H1 (cell line): ENCODE results near the gene PTPRE. TPM values are rescaled to one million over a fixed set of nuclear protein-coding genes. Genes with fewer than 3 reads are reported as not detected.

ENCODE experiments used
- CTCF ChIA-PET: fragments of 300-600 bp; sonication (Branson Sonifier 250); formaldehyde crosslinking; loops from one replicate; lab custom pipeline; 2021; ENCODE audit not compliant: partially characterized antibody; lab: Charles Lee
- POLR2A ChIA-PET: fragments of 300-600 bp; sonication (Branson Sonifier 250); formaldehyde crosslinking; loops from one replicate; lab custom pipeline; 2021; ENCODE audit warnings: inconsistent platforms; ENCODE audit not compliant: partially characterized antibody; lab: Charles Lee
- DNase-seq, 2 experiments: peaks; one replicate each; pipeline versions ENCODE4 v3.0.0 to v3.0.0-alpha.2; 2010 to 2022; ENCODE audit warnings: low spot score in 2 of 2, low read depth in 1 of 2, mixed read lengths in 1 of 2
- FAIRE-seq: peaks from 2 replicates; lab custom pipeline; 2011; peaks lifted over from hg19 to GRCh38; lab: Jason Lieb, UNC
- H2AFZ ChIP-seq: 2 replicates; pipeline ENCODE4 v1.8.1; 2012; ENCODE audit warnings: low read length, inconsistent platforms
- H2AK5ac ChIP-seq: 2 replicates; pipeline ENCODE4 v1.6.1; 2013; ENCODE audit warnings: low read depth, low read length
- H2BK120ac ChIP-seq: replicated peaks from 2 replicates; pipeline ENCODE3; 2013; ENCODE audit warnings: low read depth, low read length, inconsistent platforms
- H2BK12ac ChIP-seq: 2 replicates; pipeline ENCODE4 v1.6.1; 2013; ENCODE audit warnings: low read depth, low read length
- H2BK15ac ChIP-seq: 2 replicates; pipeline ENCODE4 v1.6.1; 2013; ENCODE audit warnings: low read length
- H2BK20ac ChIP-seq: 2 replicates; pipeline ENCODE4 v1.6.1; 2013; ENCODE audit warnings: low read length
- H2BK5ac ChIP-seq: 2 replicates; pipeline ENCODE4 v1.6.1; 2013; ENCODE audit warnings: low read depth, low read length
- H3K14ac ChIP-seq: 2 replicates; pipeline ENCODE4 v1.6.1; 2013; ENCODE audit warnings: inconsistent platforms; ENCODE audit not compliant: insufficient read length
- H3K18ac ChIP-seq: 2 replicates; pipeline ENCODE4 v1.6.1; 2013; ENCODE audit warnings: low read length; ENCODE audit errors: extremely low read depth
- H3K23ac ChIP-seq: 2 replicates; pipeline ENCODE4 v1.6.1; 2013; ENCODE audit warnings: inconsistent platforms; ENCODE audit not compliant: insufficient read length
- H3K23me2 ChIP-seq: 2 replicates; pipeline ENCODE4 v1.6.1; 2013; ENCODE audit warnings: low read depth, low read length
- H3K27ac ChIP-seq: 2 replicates; pipeline ENCODE4 v1.6.1; 2011; ENCODE audit warnings: low read depth, low read length, inconsistent platforms
- H3K27me3 ChIP-seq, 4 experiments: replicated peaks in 1 of 4; 1 replicate in 1 of 4; 2 replicates in 3 of 4; pipeline versions ENCODE4 v1.6.1 to v1.8.1; 2011 to 2013; ENCODE audit warnings: low read length in 3 of 4, mild to moderate bottlenecking in 3 of 4, inconsistent platforms in 2 of 4, mixed read lengths in 2 of 4, moderate library complexity in 1 of 4; ENCODE audit not compliant: control insufficient read depth in 3 of 4, insufficient read depth in 3 of 4; ENCODE audit errors: extremely low read depth in 1 of 4
- H3K36me3 ChIP-seq, 4 experiments: 2 replicates each; pipeline versions ENCODE4 v1.6.1 to v1.8.1; 2011 to 2013; ENCODE audit warnings: mild to moderate bottlenecking in 4 of 4, low read length in 3 of 4, moderate library complexity in 2 of 4, control low read depth in 1 of 4, inconsistent platforms in 1 of 4; ENCODE audit not compliant: insufficient read depth in 4 of 4, control insufficient read depth in 2 of 4
- H3K4ac ChIP-seq: replicated peaks from 2 replicates; pipeline ENCODE3; 2013; ENCODE audit warnings: low read length, low read depth, mixed read lengths, inconsistent platforms; ENCODE audit not compliant: insufficient read length
- H3K4me1 ChIP-seq, 4 experiments: replicated peaks in 1 of 4; 1 replicate in 1 of 4; 2 replicates in 3 of 4; pipeline versions ENCODE4 v1.6.1 to v1.8.1; 2011 to 2013; ENCODE audit warnings: low read length in 3 of 4, inconsistent platforms in 2 of 4, mixed read lengths in 1 of 4; ENCODE audit not compliant: insufficient read depth in 4 of 4, control insufficient read depth in 3 of 4
- H3K4me2 ChIP-seq, 2 experiments: 2 replicates each; pipeline versions ENCODE4 v1.6.1 to v1.8.1; 2011 to 2013; ENCODE audit warnings: low read depth in 2 of 2, low read length in 2 of 2, control low read depth in 1 of 2, inconsistent platforms in 1 of 2, mild to moderate bottlenecking in 1 of 2; ENCODE audit not compliant: insufficient read depth in 1 of 2
- H3K4me3 ChIP-seq, 4 experiments: fragments of 200-600, 300-600 bp in 1 of 4; sonication (generic), shearing (Covaris generic), sonication (Bioruptor Twin) in 1 of 4; 2 replicates each; pipeline versions ENCODE4 v1.5.1 to v1.8.1; 2011 to 2016; ENCODE audit warnings: low read length in 4 of 4, low read depth in 3 of 4, control low read depth in 2 of 4, inconsistent platforms in 2 of 4, mild to moderate bottlenecking in 2 of 4, mixed read lengths in 1 of 4, moderate library complexity in 1 of 4; ENCODE audit not compliant: insufficient read depth in 2 of 4; ENCODE audit errors: extremely low read depth in 1 of 4
- H3K56ac ChIP-seq: replicated peaks from 2 replicates; pipeline ENCODE3; 2013; ENCODE audit warnings: low read depth, mild to moderate bottlenecking, mixed read lengths, low read length, inconsistent platforms; ENCODE audit not compliant: insufficient read length
- H3K79me1 ChIP-seq: 2 replicates; pipeline ENCODE4 v1.6.1; 2013; ENCODE audit warnings: low read depth, low read length, control low read depth
- H3K79me2 ChIP-seq, 2 experiments: 2 replicates each; pipeline versions ENCODE4 v1.6.1 to v1.8.1; 2012 to 2013; ENCODE audit warnings: low read length in 2 of 2, mild to moderate bottlenecking in 2 of 2, inconsistent platforms in 1 of 2; ENCODE audit not compliant: insufficient read depth in 2 of 2, control insufficient read depth in 1 of 2
- H3K9ac ChIP-seq, 4 experiments: replicated peaks in 1 of 4; 1 replicate in 1 of 4; 2 replicates in 3 of 4; pipeline versions ENCODE4 v1.6.1 to v1.8.1; 2011 to 2013; ENCODE audit warnings: low read depth in 3 of 4, low read length in 3 of 4, control low read depth in 2 of 4, mild to moderate bottlenecking in 2 of 4, moderate library complexity in 2 of 4, inconsistent platforms in 1 of 4; ENCODE audit errors: extremely low read depth in 1 of 4
- H3K9me3 ChIP-seq, 2 experiments: 2 replicates each; pipeline versions ENCODE4 v1.6.1 to v1.8.1; 2012 to 2013; ENCODE audit warnings: mild to moderate bottlenecking in 2 of 2, moderate library complexity in 2 of 2, control low read depth in 1 of 2, inconsistent platforms in 1 of 2, low read depth in 1 of 2, low read length in 1 of 2, mixed read lengths in 1 of 2; ENCODE audit not compliant: insufficient read depth in 2 of 2
- H4K20me1 ChIP-seq, 2 experiments: replicated peaks in 1 of 2; 2 replicates each; pipeline versions ENCODE3 to v1.8.1; 2011 to 2013; ENCODE audit warnings: inconsistent platforms in 2 of 2, low read length in 2 of 2, mild to moderate bottlenecking in 1 of 2; ENCODE audit not compliant: insufficient read depth in 2 of 2, control insufficient read depth in 1 of 2
- H4K5ac ChIP-seq: 2 replicates; pipeline ENCODE4 v1.6.1; 2013; ENCODE audit warnings: low read length, low read depth, mixed read lengths, inconsistent platforms; ENCODE audit not compliant: insufficient read length
- H4K8ac ChIP-seq: 2 replicates; pipeline ENCODE4 v1.8.0; 2013; ENCODE audit warnings: mild to moderate bottlenecking, moderate library complexity, low read length, inconsistent platforms; ENCODE audit not compliant: insufficient read depth; ENCODE audit errors: extremely low read depth
- H4K91ac ChIP-seq: replicated peaks from 2 replicates; pipeline ENCODE3; 2013; ENCODE audit warnings: low read length, mixed read lengths, inconsistent platforms; ENCODE audit not compliant: insufficient read length
- BRCA1 ChIP-seq: IDR thresholded peaks from 2 replicates; pipeline ENCODE4 v1.6.1; 2012; ENCODE audit warnings: low read depth, low read length, improper control_type of control experiment
- CTBP2 ChIP-seq: IDR thresholded peaks from 2 replicates; pipeline ENCODE4 v1.7.0; 2011; ENCODE audit warnings: borderline replicate concordance, mild to moderate bottlenecking, moderate library complexity, mixed read lengths, low read length; ENCODE audit not compliant: insufficient read depth, insufficient read length
- FOSL1 ChIP-seq: IDR thresholded peaks from 2 replicates; pipeline ENCODE4 v1.6.1; 2011; ENCODE audit warnings: mild to moderate bottlenecking, low read depth, low read length, moderate library complexity; ENCODE audit not compliant: insufficient read depth
- KDM4A ChIP-seq: IDR thresholded peaks from one replicate; pipeline ENCODE4 v1.7.1; 2012; ENCODE audit warnings: low read depth, mild to moderate bottlenecking, moderate library complexity, low read length, inconsistent platforms; ENCODE audit not compliant: severe bottlenecking
- MAFK ChIP-seq: IDR thresholded peaks from 2 replicates; pipeline ENCODE4 v1.6.1; 2012; ENCODE audit warnings: low read depth, mild to moderate bottlenecking, improper control_type of control experiment, low read length
- PHF8 ChIP-seq: fragments of 200-600 bp; sonication (generic); conservative IDR thresholded peaks from 2 replicates; pipeline ENCODE4 v1.7.1; 2012; ENCODE audit warnings: low read depth, mild to moderate bottlenecking, inconsistent platforms, low read length, moderate library complexity
- RFX5 ChIP-seq: IDR thresholded peaks from 2 replicates; pipeline ENCODE4 v1.6.1; 2011; ENCODE audit warnings: low read depth, low read length, improper control_type of control experiment, borderline replicate concordance
- SAP30 ChIP-seq: fragments of 300-600 bp; sonication (generic); IDR thresholded peaks from 2 replicates; pipeline ENCODE4 v1.7.1; 2012; ENCODE audit warnings: low read length, moderate library complexity, mild to moderate bottlenecking, inconsistent platforms; ENCODE audit not compliant: insufficient read depth, insufficient replicate concordance
- SP1 ChIP-seq: IDR thresholded peaks from 2 replicates; pipeline ENCODE4 v1.6.1; 2011; ENCODE audit warnings: low read depth, low read length
- SRF ChIP-seq: IDR thresholded peaks from 2 replicates; pipeline ENCODE4 v1.6.1; 2011; ENCODE audit warnings: mild to moderate bottlenecking, low read depth, low read length, moderate library complexity
- TEAD4 ChIP-seq: IDR thresholded peaks from 2 replicates; pipeline ENCODE4 v1.6.1; 2012; ENCODE audit warnings: low read depth, low read length, inconsistent platforms, mixed read lengths
- WGBS, 2 experiments: shearing (Covaris generic) in 1 of 2; methylation state at CpG; one replicate each; pipeline versions ENCODE4 v1.1.6 to v1.1.7; 2013 to 2015; ENCODE audit warnings: low lambda C conversion rate in 2 of 2, mixed read lengths in 2 of 2, inconsistent platforms in 1 of 2, low coverage in 1 of 2, missing lambda C conversion rate in 1 of 2; ENCODE audit not compliant: insufficient replicate concordance in 2 of 2, insufficient coverage in 1 of 2, insufficient read length in 1 of 2; ENCODE audit errors: extremely low coverage in 1 of 2, missing lambda C conversion rate in 1 of 2; 5-methylcytosine and 5-hydroxymethylcytosine counted together
- polyA plus RNA-seq, 7 experiments: library from polyadenylated mRNA; depleted of rRNA in 3 of 7; stranded (reverse) in 5 of 7; unstranded in 2 of 7; fragments of >200 nt in 5 of 7; fragments of 200-250 nt in 2 of 7; gene quantifications; 1 replicate in 5 of 7; 2 replicates in 1 of 7; 4 replicates in 1 of 7; pipeline versions ENCODE4 v1.2.1 to v1.2.3, GENCODE V29; 2011 to 2013; ENCODE audit warnings: missing spikeins in 2 of 7, mixed read lengths in 2 of 7
- total RNA-seq: library from RNA; stranded (reverse); fragmentation: NEBNext Ultra II Directional; extraction: Animal tissue kit (Norgen Biotek cat#: 25700); gene quantifications from 2 replicates; pipeline ENCODE4 v1.2.1, GENCODE V29; 2021
- TF ChIP-seq, protein P1 (sequence below): IDR thresholded peaks from 2 replicates; pipeline ENCODE4 v1.6.1; 2012; ENCODE audit warnings: inconsistent platforms

The PTPRE gene
- total and polyA plus RNA-seq, 2 of the 8 experiments (the other 6 are each of a cell fraction or from before 2014, with no cell fraction given), result 0.33 to 0.54 TPM

DNA sequence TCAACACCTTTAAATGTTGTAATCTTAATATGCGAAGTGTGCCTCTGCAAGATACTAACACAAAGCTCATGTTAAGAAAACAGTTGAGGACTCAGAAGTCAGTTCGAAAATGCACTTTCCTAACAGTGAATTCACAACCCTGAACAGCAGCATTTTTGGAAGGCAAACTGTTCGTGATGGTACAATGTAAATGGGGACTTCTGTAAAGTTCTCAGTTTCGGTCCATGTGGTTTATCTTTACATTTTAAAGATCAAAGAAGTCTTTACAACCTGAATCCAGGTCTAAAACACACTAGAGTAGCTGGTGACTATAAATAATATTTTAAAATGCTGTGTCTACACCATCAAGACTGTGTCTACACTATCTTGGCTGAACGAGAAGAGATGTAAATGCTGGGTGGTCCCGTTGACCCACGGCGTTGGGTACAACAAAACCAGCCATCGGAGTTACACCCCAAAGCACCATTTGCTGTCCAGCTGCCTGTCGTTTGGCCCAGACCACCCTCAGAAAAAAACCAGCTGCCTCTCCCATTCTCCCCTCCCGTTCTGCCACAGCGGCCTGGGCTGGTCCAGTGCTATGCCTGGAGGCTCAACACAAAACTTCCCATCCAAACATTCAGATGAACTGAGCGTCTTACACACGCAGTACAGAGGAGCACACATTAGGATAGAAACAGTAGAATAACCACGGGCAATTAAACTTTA, 176.4 kb downstream of the PTPRE start:
- Histone ChIP-seq H3K56ac (no peak overlapping the region), H2BK15ac (no peak overlapping the region), H3K4me3 (no peak overlapping the region), H2BK120ac (no peak overlapping the region), H3K27ac (no peak overlapping the region), H3K4ac (no peak overlapping the region), H2BK20ac (no peak overlapping the region; the same call in 1 of the 2 replicates), H3K9ac (no peak overlapping the region), H3K23me2 (no peaks in the 10 kb centered on the region), H3K9me3 (no peaks in the 10 kb centered on the region), H3K23ac (no peak overlapping the region), H4K8ac (no peak overlapping the region), H3K4me1 (peaks cover 8 to 21% (median 13%) of the 10 kb centered on the region in 4 experiments; a peak in 6 of 7 replicates), H4K5ac (no peak overlapping the region), H2BK5ac (no peak overlapping the region), H3K4me2 (no peak overlapping the region), H3K27me3 (no peaks in the 10 kb centered on the region; a peak in 1 of 7 replicates), H4K20me1 (no peaks in the 10 kb centered on the region), H2AFZ (no peak overlapping the region), H3K36me3 (no peaks in the 10 kb centered on the region), H3K79me2 (no peaks in the 10 kb centered on the region), H4K91ac (no peak overlapping the region), H3K14ac (no peak overlapping the region), H3K79me1 (no peaks in the 10 kb centered on the region), H2AK5ac (no peak overlapping the region), H3K18ac (no peak overlapping the region), H2BK12ac (no peak overlapping the region)
- POLR2A ChIA-PET, result interaction anchor here (0.6 to 0.8 kb wide), 2 partner anchors 99 to 299 kb away, joined by 3 to 4 read pairs; no protein-coding TSS in a partner anchor
- 89% methylated on average over 15 of the region's 15 CpGs; no CpG with 5 or more reads in 1 of the 2 experiments for WGBS, 2 experiments
- CTCF ChIA-PET, result interaction anchor here (1.0 to 4.9 kb wide), 8 partner anchors 8 to 177 kb away, joined by 3 to 26 read pairs (median 3); no protein-coding TSS in a partner anchor
- FAIRE-seq, result no peak
- no peak for DNase-seq
- no peak for TF ChIP-seq TEAD4
- no peak for TF ChIP-seq PHF8
- TF ChIP-seq FOSL1, result no peak
- no peak for TF ChIP-seq RFX5
- TF ChIP-seq MAFK, result no peak
- no peak for TF ChIP-seq KDM4A
- TF ChIP-seq SAP30, result no peak
- TF ChIP-seq SRF, result no peak
- TF ChIP-seq SP1, result no peak
- TF ChIP-seq CTBP2, result no peak
- TF ChIP-seq BRCA1, result no peak
- TF ChIP-seq, protein P1, sequence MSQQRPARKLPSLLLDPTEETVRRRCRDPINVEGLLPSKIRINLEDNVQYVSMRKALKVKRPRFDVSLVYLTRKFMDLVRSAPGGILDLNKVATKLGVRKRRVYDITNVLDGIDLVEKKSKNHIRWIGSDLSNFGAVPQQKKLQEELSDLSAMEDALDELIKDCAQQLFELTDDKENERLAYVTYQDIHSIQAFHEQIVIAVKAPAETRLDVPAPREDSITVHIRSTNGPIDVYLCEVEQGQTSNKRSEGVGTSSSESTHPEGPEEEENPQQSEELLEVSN, result no peak
